ENCODE data around the gene RAB5A. TPM values are rescaled to one million over a fixed set of nuclear protein-coding genes. Genes with fewer than 3 reads are reported as not detected.
A peak's percentile ranks its signal among the peaks of the same experiment; 100 is the strongest.
"Not testable (repeated sequence)": the region's sequence is repeated elsewhere in the genome, so short reads cannot be mapped to it uniquely, and the experiment has no call there.

The RAB5A gene
- total RNA-seq = 10 to 100 TPM; 52.8 to 72.2 TPM
- long read RNA-seq, donor 1, transcript RAB5A-201 (6 exons, 2,536 nt) = major isoform, 18 of 25 reads
- long read RNA-seq, donor 1, partial matches to known transcripts = 1 of 25 reads
- long read RNA-seq, donor 1, other reads (novel, unspliced or antisense) = 5 of 25 reads
- long read RNA-seq, donor 2, transcript RAB5A-201 (6 exons, 2,536 nt) = major isoform, 52 of 63 reads
- long read RNA-seq, donor 2, partial matches to known transcripts = 2 of 63 reads
- long read RNA-seq, donor 2, other reads (novel, unspliced or antisense) = 8 of 63 reads

- peak; percentile 99 for DNase-seq (ENCODE audit: low spot score)
- intact Hi-C loops (cut with DNase I) = no loop called here
These were observed at the start of gene RAB5A for GRCh38 chr3:19946832-19947548. TSS of gene RAB5A (plus strand) at chr3:19947097. CDS start at chr3:19950899, 3,802 bp downstream.

- no peak for DNase-seq (ENCODE audit: low spot score)
- intact Hi-C loops (cut with DNase I) = no loop called here
These were observed 48.2 kb upstream of the RAB5A start for GRCh38 chr3:19898721-19899120.

- no peak for DNase-seq (ENCODE audit: low spot score)
- intact Hi-C loops (cut with DNase I) = no loop called here
These were observed 47.6 kb upstream of the RAB5A start for GRCh38 chr3:19899264-19899663.

GRCh38 chr3:19899833-19900232 is 47.1 kb upstream of the RAB5A start:
- DNase-seq (ENCODE audit: low spot score); intact Hi-C loops (cut with DNase I): not testable (repeated sequence)

- DNase-seq (ENCODE audit: low spot score) = no peak
- intact Hi-C loops (cut with DNase I) = no loop called here
These were observed 45.6 kb upstream of the RAB5A start for GRCh38 chr3:19901337-19901736.

GRCh38 chr3:19901918-19902317 is 45.0 kb upstream of the RAB5A start:
- intact Hi-C loops (cut with DNase I) = no loop called here
- no peak for DNase-seq (ENCODE audit: low spot score)

GRCh38 chr3:19903649-19904048 is 43.2 kb upstream of the RAB5A start:
- intact Hi-C loops (cut with DNase I) = no loop called here
- no peak for DNase-seq (ENCODE audit: low spot score)

- no peak for DNase-seq (ENCODE audit: low spot score)
- intact Hi-C loops (cut with DNase I) = no loop called here
These were observed 39.4 kb upstream of the RAB5A start for GRCh38 chr3:19907523-19907922.

- intact Hi-C loops (cut with DNase I) = no loop called here
- no peak for DNase-seq (ENCODE audit: low spot score)
These were observed 35.4 kb upstream of the RAB5A start for GRCh38 chr3:19911452-19911851.

GRCh38 chr3:19917167-19917566 is 29.7 kb upstream of the RAB5A start:
- DNase-seq (ENCODE audit: low spot score) = no peak
- intact Hi-C loops (cut with DNase I) = loop anchor here in 1 of 2 donors (5.0 kb wide), 1 partner anchor 480 kb away; no protein-coding TSS in a partner anchor

- no peak for DNase-seq (ENCODE audit: low spot score)
- intact Hi-C loops (cut with DNase I) = no loop called here
These were observed 26.4 kb upstream of the RAB5A start for GRCh38 chr3:19920401-19921080.

GRCh38 chr3:19931180-19931692 is 15.7 kb upstream of the RAB5A start:
- intact Hi-C loops (cut with DNase I) = no loop called here

GRCh38 chr3:19931767-19932188 is 15.1 kb upstream of the RAB5A start:
- intact Hi-C loops (cut with DNase I) = no loop called here
- DNase-seq (ENCODE audit: low spot score) = no peak

More at GRCh38 chr3:19931180-19931692, 15.7 kb upstream of the RAB5A start:
- DNase-seq (ENCODE audit: low spot score) = no peak

- intact Hi-C loops (cut with DNase I) = no loop called here
- DNase-seq (ENCODE audit: low spot score) = no peak
These were observed 14.5 kb upstream of the RAB5A start for GRCh38 chr3:19932422-19932821.

- intact Hi-C loops (cut with DNase I) = no loop called here
These were observed 12.8 kb upstream of the RAB5A start, which contains the start of gene EFHB for GRCh38 chr3:19934098-19934566. TSS of gene EFHB (minus strand) at chr3:19934217. CDS start at chr3:19934018, 199 bp downstream.

GRCh38 chr3:19937459-19938294 is 9.2 kb upstream of the RAB5A start:
- no peak for DNase-seq (ENCODE audit: low spot score)
- intact Hi-C loops (cut with DNase I) = no loop called here

More at GRCh38 chr3:19934098-19934566, 12.8 kb upstream of the RAB5A start, which contains the start of gene EFHB:
- DNase-seq (ENCODE audit: low spot score) = no peak

- DNase-seq (ENCODE audit: low spot score) = no peak
- intact Hi-C loops (cut with DNase I) = no loop called here
These were observed 8.6 kb upstream of the RAB5A start for GRCh38 chr3:19938295-19938627.

- intact Hi-C loops (cut with DNase I) = no loop called here
- DNase-seq (ENCODE audit: low spot score) = no peak
These were observed 6.3 kb upstream of the RAB5A start for GRCh38 chr3:19940643-19941042.

- no peak for DNase-seq (ENCODE audit: low spot score)
- intact Hi-C loops (cut with DNase I) = no loop called here
These were observed 1.4 kb upstream of the RAB5A start for GRCh38 chr3:19945534-19945933.
